GM23248 (cell line): Measurements from ENCODE around the gene SDC1. TPM values are rescaled to one million over a fixed set of nuclear protein-coding genes. Genes with fewer than 3 reads are reported as not detected.
A peak's percentile ranks its signal among the peaks of the same experiment; 100 is the strongest.

Source experiments
- DNase-seq: peaks from one replicate; pipeline ENCODE4 v3.0.0-alpha.2; 2015
- H2AFZ ChIP-seq: fragments of 200-600 bp; sonication (generic); 2 replicates; pipeline ENCODE4 v1.6.1; 2016; ENCODE audit warnings: antibody characterized with exemption
- H3F3A ChIP-seq: fragments of 200-600 bp; sonication (generic); 2 replicates; pipeline ENCODE4 v1.6.1; 2016; ENCODE audit warnings: mild to moderate bottlenecking, antibody characterized with exemption, mixed run types; ENCODE audit not compliant: insufficient read depth
- H3K27ac ChIP-seq: fragments of 200-600 bp; sonication (generic); 2 replicates; pipeline ENCODE4 v1.5.1; 2016; ENCODE audit warnings: mild to moderate bottlenecking
- H3K27me3 ChIP-seq: fragments of 200-600 bp; sonication (generic); replicated peaks from 2 replicates; pipeline ENCODE4 v1.6.1; 2016; ENCODE audit warnings: mild to moderate bottlenecking; ENCODE audit not compliant: insufficient read depth
- H3K36me3 ChIP-seq: fragments of 200-600 bp; sonication (generic); 2 replicates; pipeline ENCODE4 v1.6.1; 2016; ENCODE audit warnings: low read depth, mild to moderate bottlenecking
- H3K4me1 ChIP-seq: fragments of 200-600 bp; sonication (generic); 2 replicates; pipeline ENCODE4 v1.6.1; 2016; ENCODE audit warnings: mild to moderate bottlenecking; ENCODE audit not compliant: insufficient read depth
- H3K4me2 ChIP-seq: fragments of 200-600 bp; sonication (generic); one replicate; pipeline ENCODE4 v1.6.1; 2016; ENCODE audit warnings: mild to moderate bottlenecking; ENCODE audit not compliant: unreplicated experiment
- H3K4me3 ChIP-seq: fragments of 200-600 bp; sonication (generic); 2 replicates; pipeline ENCODE4 v1.5.1; 2016; ENCODE audit warnings: mild to moderate bottlenecking
- H3K79me2 ChIP-seq: fragments of 200-600 bp; sonication (generic); 2 replicates; pipeline ENCODE4 v1.6.1; 2016; ENCODE audit warnings: mild to moderate bottlenecking; ENCODE audit not compliant: insufficient read depth
- H3K9ac ChIP-seq: fragments of 200-600 bp; sonication (generic); 2 replicates; pipeline ENCODE4 v1.6.1; 2016; ENCODE audit warnings: mild to moderate bottlenecking
- H3K9me2 ChIP-seq: fragments of 200-600 bp; sonication (generic); 2 replicates; pipeline ENCODE4 v1.6.1; 2016; ENCODE audit warnings: mixed run types, mild to moderate bottlenecking, moderate library complexity; ENCODE audit not compliant: insufficient read depth
- H3K9me3 ChIP-seq: fragments of 200-600 bp; sonication (generic); one replicate; pipeline ENCODE4 v1.6.1; 2017; ENCODE audit warnings: low read depth
- H4K20me1 ChIP-seq: fragments of 200-600 bp; sonication (generic); 2 replicates; pipeline ENCODE4 v1.6.0; 2016; ENCODE audit not compliant: insufficient read depth
- EZH2 ChIP-seq: fragments of 200-600 bp; sonication (generic); IDR thresholded peaks from 2 replicates; pipeline ENCODE4 v1.6.1; 2018; ENCODE audit warnings: antibody characterized with exemption, mild to moderate bottlenecking; ENCODE audit not compliant: insufficient read depth, poor library complexity, severe bottlenecking
- EZH2phosphoT487 ChIP-seq: fragments of 200-600 bp; sonication (generic); IDR thresholded peaks from 2 replicates; pipeline ENCODE4 v1.6.1; 2018; ENCODE audit warnings: antibody characterized with exemption, moderate library complexity, mild to moderate bottlenecking, low read depth; ENCODE audit not compliant: insufficient read depth
- WGBS, 2 experiments: methylation state at CpG; one replicate each; pipeline ENCODE4 v1.1.6; 2015 to 2017; ENCODE audit warnings: low lambda C conversion rate in 2 of 2, low coverage in 1 of 2; ENCODE audit errors: missing lambda C conversion rate in 2 of 2; 5-methylcytosine and 5-hydroxymethylcytosine counted together
- in situ Hi-C: fragments of 300-500 bp; cut with MboI; formaldehyde crosslinking; loops from 2 replicates; pipeline ENCODE4 v1.15.0; 2020
- polyA plus RNA-seq: library from polyadenylated mRNA; unstranded; fragments of >200 nt; fragmentation: Nextera tagmentation; extraction: Ambion mirVana; gene quantifications from 2 replicates; pipeline ENCODE4 v1.2.1, GENCODE V29; 2016
- total RNA-seq: library from RNA; depleted of rRNA; stranded (reverse); fragments of >200 nt; shearing (Covaris generic); gene quantifications from 2 replicates; pipeline ENCODE4 v1.2.3, GENCODE V29; 2014

SDC1 gene
- total and polyA plus RNA-seq, 2 experiments from 2014 or later: 24.5 to 33.1 TPM

GRCh38 chr2:20170704-20171250 lies 54.2 kb downstream of the SDC1 start:
- DNase-seq: no peak
- no peaks in the 10 kb centered on the region for H3K9me2 ChIP-seq

GRCh38 chr2:20169796-20170703 lies 54.9 kb downstream of the SDC1 start:
- no peak overlapping the region for H2AFZ ChIP-seq
- no peak overlapping the region for H3K4me2 ChIP-seq
- no peaks in the 10 kb centered on the region for H3K27me3 ChIP-seq
- H3K27ac ChIP-seq: no peak overlapping the region
- no peak overlapping the region for H3K4me3 ChIP-seq
- TF ChIP-seq EZH2 (no peak), EZH2phosphoT487 (no peak)
- peaks cover 19% of the 10 kb centered on the region for H3F3A ChIP-seq
- H4K20me1 ChIP-seq: no peaks in the 10 kb centered on the region
- whole genome bisulfite sequencing, 2 experiments: 86 to 89% methylated on average over 16 of the region's 16 CpGs
- no peaks in the 10 kb centered on the region for H3K79me2 ChIP-seq
- H3K36me3 ChIP-seq: no peaks in the 10 kb centered on the region
- no peaks in the 10 kb centered on the region for H3K9me3 ChIP-seq
- no peaks in the 10 kb centered on the region for H3K9me2 ChIP-seq
- H3K9ac ChIP-seq: no peak overlapping the region
- in situ Hi-C loops: no loop called here
- H3K4me1 ChIP-seq: peaks cover 17% of the 10 kb centered on the region
- peak; percentile 23 for DNase-seq

More at GRCh38 chr2:20170704-20171250, 54.2 kb downstream of the SDC1 start:
- H3K27ac ChIP-seq: no peak overlapping the region
- H3K79me2 ChIP-seq: no peaks in the 10 kb centered on the region
- TF ChIP-seq EZH2phosphoT487 (no peak), EZH2 (no peak)
- H3K9ac ChIP-seq: no peak overlapping the region
- peaks cover 16% of the 10 kb centered on the region for H3K4me1 ChIP-seq
- 93 to 94% methylated on average over 14 of the region's 14 CpGs for WGBS, 2 experiments
- H4K20me1 ChIP-seq: no peaks in the 10 kb centered on the region
- no peak overlapping the region for H3K4me2 ChIP-seq
- H3K9me3 ChIP-seq: no peaks in the 10 kb centered on the region
- no peaks in the 10 kb centered on the region for H3K27me3 ChIP-seq
- in situ Hi-C loops: no loop called here
- no peak overlapping the region for H2AFZ ChIP-seq
- H3F3A ChIP-seq: peaks cover 12% of the 10 kb centered on the region
- no peaks in the 10 kb centered on the region for H3K36me3 ChIP-seq
- no peak overlapping the region for H3K4me3 ChIP-seq

GRCh38 chr2:20168727-20169696 lies 55.9 kb downstream of the SDC1 start:
- no peak overlapping the region for H2AFZ ChIP-seq
- DNase-seq: no peak
- no peaks in the 10 kb centered on the region for H3K79me2 ChIP-seq
- H3K27me3 ChIP-seq: no peaks in the 10 kb centered on the region
- no peak overlapping the region for H3K4me3 ChIP-seq
- in situ Hi-C loops: no loop called here
- peaks cover 17% of the 10 kb centered on the region for H3K4me1 ChIP-seq
- H3K4me2 ChIP-seq: no peak overlapping the region
- H3K9me3 ChIP-seq: no peaks in the 10 kb centered on the region
- H3K36me3 ChIP-seq: no peaks in the 10 kb centered on the region
- H3K9me2 ChIP-seq: no peaks in the 10 kb centered on the region
- no peak overlapping the region for H3K27ac ChIP-seq
- peaks cover 21% of the 10 kb centered on the region for H3F3A ChIP-seq
- WGBS, 2 experiments: 91 to 94% methylated on average over 25 to 26 of the region's 26 CpGs
- TF ChIP-seq EZH2phosphoT487 (no peak), EZH2 (no peak)
- H3K9ac ChIP-seq: no peak overlapping the region
- no peaks in the 10 kb centered on the region for H4K20me1 ChIP-seq

- no peaks in the 10 kb centered on the region for H4K20me1 ChIP-seq
- H3K27ac ChIP-seq: no peak overlapping the region
- 86% methylated on average over 17 of the region's 17 CpGs for WGBS, 2 experiments
- H3K27me3 ChIP-seq: no peaks in the 10 kb centered on the region
- H3K4me2 ChIP-seq: no peak overlapping the region
- H3K79me2 ChIP-seq: no peaks in the 10 kb centered on the region
- in situ Hi-C loops: no loop called here
- H2AFZ ChIP-seq: no peak overlapping the region
- peaks cover 21% of the 10 kb centered on the region for H3F3A ChIP-seq
- no peak overlapping the region for H3K9ac ChIP-seq
- peaks cover 17% of the 10 kb centered on the region for H3K4me1 ChIP-seq
- H3K36me3 ChIP-seq: no peaks in the 10 kb centered on the region
- no peak for DNase-seq
- TF ChIP-seq EZH2phosphoT487 (no peak), EZH2 (no peak)
- no peaks in the 10 kb centered on the region for H3K9me2 ChIP-seq
- no peaks in the 10 kb centered on the region for H3K9me3 ChIP-seq
- no peak overlapping the region for H3K4me3 ChIP-seq
Measured at GRCh38 chr2:20168048-20168726, 56.7 kb downstream of the SDC1 start.
